HEK293 (cell line): ENCODE measurements around the gene CNOT8.

Experiments
- CTCF ChIP-seq: fragments of 450-650 bp; formaldehyde crosslinking; IDR thresholded peaks from 2 replicates; pipeline ENCODE4 v1.5.1; 2016; ENCODE audit warnings: missing biosample characterization, missing genetic modification characterization
- ZBTB7A ChIP-seq: fragments of 450-650 bp; formaldehyde crosslinking; IDR thresholded peaks from 2 replicates; pipeline ENCODE4 v1.5.1; 2016; ENCODE audit warnings: low read depth, missing biosample characterization, missing genetic modification characterization
- ZNF23 ChIP-seq: fragments of 450-650 bp; formaldehyde crosslinking; IDR thresholded peaks from 2 replicates; pipeline ENCODE4 v1.5.1; 2016; ENCODE audit warnings: missing biosample characterization, missing genetic modification characterization, borderline replicate concordance
- ZNF302 ChIP-seq: fragments of 450-650 bp; formaldehyde crosslinking; IDR thresholded peaks from 2 replicates; pipeline ENCODE4 v1.5.1; 2016; ENCODE audit warnings: missing biosample characterization, missing genetic modification characterization, low read depth
- ZNF529 ChIP-seq: fragments of 450-650 bp; formaldehyde crosslinking; IDR thresholded peaks from 2 replicates; pipeline ENCODE4 v1.5.1; 2017; ENCODE audit warnings: missing genetic modification characterization, missing biosample characterization; ENCODE audit not compliant: insufficient replicate concordance
- ZNF580 ChIP-seq: fragments of 450-650 bp; formaldehyde crosslinking; IDR thresholded peaks from 2 replicates; pipeline ENCODE4 v1.5.1; 2016; ENCODE audit warnings: missing biosample characterization, missing genetic modification characterization

GRCh38 chr5:154836225-154836624 is 22.2 kb upstream of the CNOT8 start:
- TF ChIP-seq ZNF302 (tag by site-specific recombination), result no peak
- no peak for TF ChIP-seq ZNF580 (tag by site-specific recombination)
- no peak for TF ChIP-seq ZBTB7A
- no peak for TF ChIP-seq ZNF23
- TF ChIP-seq CTCF (tag by site-specific recombination), result no peak
- TF ChIP-seq ZNF529 (tag by site-specific recombination), result no peak
